GM23338 (cell line): ENCODE measurements around the gene AHNAK.

ENCODE experiments used
- CREB1 ChIP-seq: fragments of 250-450 bp; sonication (Bioruptor Pico); IDR thresholded peaks from 2 replicates; pipeline ENCODE4 v1.5.0; 2020; ENCODE audit warnings: low read depth, mild to moderate bottlenecking, moderate library complexity
- CTCF ChIP-seq, 2 experiments: fragments of 200-600 bp in 1 of 2; sonication (generic) in 1 of 2; conservative IDR thresholded peaks; 2 replicates each; pipeline versions ENCODE4 v1.5.1 to v1.6.1; 2016 to 2017; ENCODE audit warnings: antibody characterized with exemption in 2 of 2, low read depth in 2 of 2, mild to moderate bottlenecking in 2 of 2, moderate library complexity in 1 of 2
- EZH2 ChIP-seq: fragments of 200-600 bp; sonication (generic); IDR thresholded peaks from one replicate; pipeline ENCODE4 v1.8.0; 2017; ENCODE audit warnings: antibody characterized with exemption, mild to moderate bottlenecking, low read depth; ENCODE audit not compliant: unreplicated experiment
- NANOG ChIP-seq: IDR thresholded peaks from 2 replicates; pipeline ENCODE4 v1.6.1; 2016; ENCODE audit warnings: antibody characterized with exemption, borderline replicate concordance
- REST ChIP-seq: IDR thresholded peaks from one replicate; pipeline ENCODE4 v1.6.1; 2018; ENCODE audit warnings: antibody characterized with exemption; ENCODE audit not compliant: unreplicated experiment

GRCh38 chr11:62547691-62548281, 1.2 kb upstream of the AHNAK start:
- no peak for TF ChIP-seq CTCF (conservative IDR thresholded peaks at IDR 0.05; ENCODE audit: low read depth in 2 of 2)
- TF ChIP-seq CREB1 (CRISPR knock-in tag), result no peak
- TF ChIP-seq EZH2, result peak; percentile 17
- no peak for TF ChIP-seq REST
- no peak for TF ChIP-seq NANOG
